GM23338 (cell line): ENCODE measurements around the gene SRGAP1. TPM values are rescaled to one million over a fixed set of nuclear protein-coding genes. Genes with fewer than 3 reads are reported as not detected.

Source experiments
- ATAC-seq: fragments of 200-7000 bp; cut with Tn5 transposase; 3 replicates; pipeline ENCODE4 v1.9.1; 2020
- DNase-seq: peaks from one replicate; pipeline ENCODE4 v3.0.0-alpha.2; 2015; ENCODE audit warnings: low spot score
- H2AFZ ChIP-seq: fragments of 200-600 bp; sonication (generic); 2 replicates; pipeline ENCODE4 v1.8.0; 2016; ENCODE audit warnings: antibody characterized with exemption, mild to moderate bottlenecking, moderate library complexity
- H3F3A ChIP-seq: fragments of 200-600 bp; sonication (generic); replicated peaks from 2 replicates; pipeline ENCODE4 v1.8.0; 2017; ENCODE audit warnings: antibody characterized with exemption, mixed run types, low read depth
- H3K27ac ChIP-seq: fragments of 200-600 bp; sonication (generic); 2 replicates; pipeline ENCODE4 v1.6.1; 2016; ENCODE audit warnings: low read depth
- H3K27me3 ChIP-seq: fragments of 200-600 bp; sonication (generic); 2 replicates; pipeline ENCODE4 v1.8.0; 2016; ENCODE audit warnings: mild to moderate bottlenecking, mixed run types, moderate library complexity; ENCODE audit not compliant: insufficient read depth
- H3K36me3 ChIP-seq: fragments of 200-600 bp; sonication (generic); 2 replicates; pipeline ENCODE4 v1.8.0; 2016; ENCODE audit warnings: mild to moderate bottlenecking; ENCODE audit not compliant: insufficient read depth
- H3K4me1 ChIP-seq: fragments of 200-600 bp; sonication (generic); 2 replicates; pipeline ENCODE4 v1.8.0; 2016; ENCODE audit warnings: mild to moderate bottlenecking, moderate library complexity; ENCODE audit not compliant: insufficient read depth
- H3K4me2 ChIP-seq: fragments of 200-600 bp; sonication (generic); 2 replicates; pipeline ENCODE4 v1.7.1; 2017; ENCODE audit warnings: mixed run types
- H3K4me3 ChIP-seq: fragments of 200-600 bp; sonication (generic); 2 replicates; pipeline ENCODE4 v1.6.1; 2016; ENCODE audit warnings: mixed run types
- H3K79me2 ChIP-seq: fragments of 200-600 bp; sonication (generic); replicated peaks from 2 replicates; pipeline ENCODE4 v1.8.0; 2017; ENCODE audit warnings: mild to moderate bottlenecking; ENCODE audit not compliant: insufficient read depth
- H3K9me2 ChIP-seq: fragments of 200-600 bp; sonication (generic); 2 replicates; pipeline ENCODE4 v1.8.0; 2017; ENCODE audit not compliant: insufficient read depth
- H4K20me1 ChIP-seq: fragments of 200-600 bp; sonication (generic); replicated peaks from 2 replicates; pipeline ENCODE4 v1.8.0; 2017; ENCODE audit warnings: mild to moderate bottlenecking; ENCODE audit not compliant: insufficient read depth
- H3K27ac Mint-ChIP-seq: 2 replicates; pipeline ENCODE4 v1.8.0; 2020; ENCODE audit warnings: inconsistent platforms, mild to moderate bottlenecking, moderate library complexity, mixed read lengths
- H3K27me3 Mint-ChIP-seq: 3 replicates; pipeline ENCODE4 v1.8.0; 2022; ENCODE audit warnings: low read depth, mild to moderate bottlenecking, moderate library complexity, mixed read lengths, inconsistent platforms; ENCODE audit not compliant: insufficient read depth, poor library complexity
- H3K36me3 Mint-ChIP-seq: 3 replicates; pipeline ENCODE4 v1.8.0; 2021; ENCODE audit warnings: low read depth, mild to moderate bottlenecking, inconsistent platforms, moderate library complexity, mixed read lengths
- H3K4me1 Mint-ChIP-seq: 3 replicates; pipeline ENCODE4 v1.8.0; 2020; ENCODE audit warnings: mild to moderate bottlenecking, inconsistent platforms, mixed read lengths
- H3K4me3 Mint-ChIP-seq: 3 replicates; pipeline ENCODE4 v1.8.0; 2021; ENCODE audit warnings: moderate library complexity, mild to moderate bottlenecking, inconsistent platforms, mixed read lengths
- H3K9me3 Mint-ChIP-seq: 3 replicates; pipeline ENCODE4 v1.8.0; 2020; ENCODE audit warnings: moderate library complexity, mild to moderate bottlenecking, inconsistent platforms, mixed read lengths
- CREB1 ChIP-seq: fragments of 250-450 bp; sonication (Bioruptor Pico); IDR thresholded peaks from 2 replicates; pipeline ENCODE4 v1.5.0; 2020; ENCODE audit warnings: low read depth, mild to moderate bottlenecking, moderate library complexity
- CTCF ChIP-seq, 2 experiments: fragments of 200-600 bp in 1 of 2; sonication (generic) in 1 of 2; conservative IDR thresholded peaks; 2 replicates each; pipeline versions ENCODE4 v1.5.1 to v1.6.1; 2016 to 2017; ENCODE audit warnings: antibody characterized with exemption in 2 of 2, low read depth in 2 of 2, mild to moderate bottlenecking in 2 of 2, moderate library complexity in 1 of 2
- EZH2 ChIP-seq: fragments of 200-600 bp; sonication (generic); IDR thresholded peaks from one replicate; pipeline ENCODE4 v1.8.0; 2017; ENCODE audit warnings: antibody characterized with exemption, mild to moderate bottlenecking, low read depth; ENCODE audit not compliant: unreplicated experiment
- EZH2phosphoT487 ChIP-seq: fragments of 200-600 bp; sonication (generic); IDR thresholded peaks from one replicate; pipeline ENCODE4 v1.8.1; 2018; ENCODE audit warnings: antibody characterized with exemption; ENCODE audit not compliant: unreplicated experiment
- JUNB ChIP-seq: IDR thresholded peaks from one replicate; pipeline ENCODE4 v1.6.1; 2016; ENCODE audit warnings: antibody characterized with exemption; ENCODE audit not compliant: unreplicated experiment
- NANOG ChIP-seq: IDR thresholded peaks from 2 replicates; pipeline ENCODE4 v1.6.1; 2016; ENCODE audit warnings: antibody characterized with exemption, borderline replicate concordance
- POLR2AphosphoS5 ChIP-seq: IDR thresholded peaks from 2 replicates; pipeline ENCODE4 v1.6.1; 2016; ENCODE audit warnings: antibody characterized with exemption, low read depth
- REST ChIP-seq: IDR thresholded peaks from one replicate; pipeline ENCODE4 v1.6.1; 2018; ENCODE audit warnings: antibody characterized with exemption; ENCODE audit not compliant: unreplicated experiment
- STAT1 ChIP-seq: IDR thresholded peaks from one replicate; pipeline ENCODE4 v1.6.1; 2016; ENCODE audit warnings: antibody characterized with exemption; ENCODE audit not compliant: unreplicated experiment
- ZNF114 ChIP-seq: fragments of 250-450 bp; sonication (Bioruptor Pico); IDR thresholded peaks from 2 replicates; pipeline ENCODE4 v1.5.0; 2020; ENCODE audit warnings: mild to moderate bottlenecking, moderate library complexity
- ZNF331 ChIP-seq: fragments of 250-450 bp; sonication (Bioruptor Pico); IDR thresholded peaks from 2 replicates; pipeline ENCODE4 v1.5.0; 2020; ENCODE audit warnings: low read depth, mild to moderate bottlenecking, moderate library complexity
- polyA plus RNA-seq: library from polyadenylated mRNA; unstranded; fragments of >200 nt; fragmentation: Nextera tagmentation; extraction: Ambion mirVana; gene quantifications from 2 replicates; pipeline ENCODE4 v1.2.1, GENCODE V29; 2016
- total RNA-seq: library from RNA; depleted of rRNA; stranded (reverse); fragments of >200 nt; shearing (Covaris generic); gene quantifications from 2 replicates; pipeline ENCODE4 v1.2.3, GENCODE V29; 2014
- TF ChIP-seq, protein P1 (sequence below): IDR thresholded peaks from 2 replicates; pipeline ENCODE4 v1.6.1; 2016; ENCODE audit warnings: antibody characterized with exemption
- TF ChIP-seq, protein P2 (sequence below): fragments of 250-450 bp; sonication (Bioruptor Pico); IDR thresholded peaks from 2 replicates; pipeline ENCODE4 v1.5.0; 2020; ENCODE audit warnings: mild to moderate bottlenecking, moderate library complexity

SRGAP1 gene
- total and polyA plus RNA-seq, 2 experiments from 2014 or later, result 6.1 to 8.1 TPM

DNA sequence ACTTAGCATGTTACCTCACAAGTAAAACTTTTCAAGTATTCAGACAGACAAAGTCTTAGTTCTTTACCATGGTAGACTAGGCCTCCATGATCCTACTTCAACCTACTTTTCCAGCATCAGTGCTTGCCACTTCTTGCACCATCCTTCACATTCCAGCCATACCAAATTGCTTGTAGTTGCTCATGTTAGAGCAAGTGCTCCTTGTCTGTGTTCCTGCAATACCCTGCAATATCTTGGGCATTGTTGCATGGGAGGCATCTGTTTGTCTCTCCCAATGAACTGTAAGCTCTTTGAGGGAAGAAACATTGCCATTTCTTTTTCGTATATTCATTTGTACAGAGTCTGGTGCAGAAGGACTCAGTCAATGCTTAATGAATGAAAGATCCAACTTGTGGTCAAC lies 78.0 kb downstream of the SRGAP1 start:
- Histone ChIP-seq H3K4me1 (peaks cover 5% of the 10 kb centered on the region; the same call in 1 of the 2 replicates), H3K27ac (no peak overlapping the region), H3F3A (no peaks in the 10 kb centered on the region), H3K9me2 (peaks cover 9% of the 10 kb centered on the region), H3K4me3 (no peak overlapping the region), H3K27me3 (no peaks in the 10 kb centered on the region), H3K36me3 (no peaks in the 10 kb centered on the region), H3K4me2 (no peak overlapping the region), H4K20me1 (no peaks in the 10 kb centered on the region), H3K79me2 (no peaks in the 10 kb centered on the region), H2AFZ (no peak overlapping the region)
- DNase-seq (no peak), ATAC-seq (no peak)
- Mint-ChIP-seq H3K4me3 (no peak overlapping the region), H3K27me3 (peaks cover 4% of the 10 kb centered on the region), H3K36me3 (no peaks in the 10 kb centered on the region), H3K9me3 (no peaks in the 10 kb centered on the region), H3K4me1 (peaks cover 9% of the 10 kb centered on the region), H3K27ac (no peak overlapping the region; the same call in 1 of the 2 replicates)
- TF ChIP-seq REST (no peak), ZNF331 (no peak), JUNB (no peak), CREB1 (CRISPR knock-in tag) (no peak), EZH2phosphoT487 (no peak), EZH2 (no peak), ZNF114 (CRISPR knock-in tag) (no peak), STAT1 (no peak), CTCF (conservative IDR thresholded peaks at IDR 0.05; ENCODE audit: low read depth in 2 of 2) (no peak), NANOG (no peak), POLR2AphosphoS5 (no peak)
- TF ChIP-seq, protein P1, sequence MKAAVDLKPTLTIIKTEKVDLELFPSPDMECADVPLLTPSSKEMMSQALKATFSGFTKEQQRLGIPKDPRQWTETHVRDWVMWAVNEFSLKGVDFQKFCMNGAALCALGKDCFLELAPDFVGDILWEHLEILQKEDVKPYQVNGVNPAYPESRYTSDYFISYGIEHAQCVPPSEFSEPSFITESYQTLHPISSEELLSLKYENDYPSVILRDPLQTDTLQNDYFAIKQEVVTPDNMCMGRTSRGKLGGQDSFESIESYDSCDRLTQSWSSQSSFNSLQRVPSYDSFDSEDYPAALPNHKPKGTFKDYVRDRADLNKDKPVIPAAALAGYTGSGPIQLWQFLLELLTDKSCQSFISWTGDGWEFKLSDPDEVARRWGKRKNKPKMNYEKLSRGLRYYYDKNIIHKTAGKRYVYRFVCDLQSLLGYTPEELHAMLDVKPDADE, result no peak
- TF ChIP-seq, protein P2, sequence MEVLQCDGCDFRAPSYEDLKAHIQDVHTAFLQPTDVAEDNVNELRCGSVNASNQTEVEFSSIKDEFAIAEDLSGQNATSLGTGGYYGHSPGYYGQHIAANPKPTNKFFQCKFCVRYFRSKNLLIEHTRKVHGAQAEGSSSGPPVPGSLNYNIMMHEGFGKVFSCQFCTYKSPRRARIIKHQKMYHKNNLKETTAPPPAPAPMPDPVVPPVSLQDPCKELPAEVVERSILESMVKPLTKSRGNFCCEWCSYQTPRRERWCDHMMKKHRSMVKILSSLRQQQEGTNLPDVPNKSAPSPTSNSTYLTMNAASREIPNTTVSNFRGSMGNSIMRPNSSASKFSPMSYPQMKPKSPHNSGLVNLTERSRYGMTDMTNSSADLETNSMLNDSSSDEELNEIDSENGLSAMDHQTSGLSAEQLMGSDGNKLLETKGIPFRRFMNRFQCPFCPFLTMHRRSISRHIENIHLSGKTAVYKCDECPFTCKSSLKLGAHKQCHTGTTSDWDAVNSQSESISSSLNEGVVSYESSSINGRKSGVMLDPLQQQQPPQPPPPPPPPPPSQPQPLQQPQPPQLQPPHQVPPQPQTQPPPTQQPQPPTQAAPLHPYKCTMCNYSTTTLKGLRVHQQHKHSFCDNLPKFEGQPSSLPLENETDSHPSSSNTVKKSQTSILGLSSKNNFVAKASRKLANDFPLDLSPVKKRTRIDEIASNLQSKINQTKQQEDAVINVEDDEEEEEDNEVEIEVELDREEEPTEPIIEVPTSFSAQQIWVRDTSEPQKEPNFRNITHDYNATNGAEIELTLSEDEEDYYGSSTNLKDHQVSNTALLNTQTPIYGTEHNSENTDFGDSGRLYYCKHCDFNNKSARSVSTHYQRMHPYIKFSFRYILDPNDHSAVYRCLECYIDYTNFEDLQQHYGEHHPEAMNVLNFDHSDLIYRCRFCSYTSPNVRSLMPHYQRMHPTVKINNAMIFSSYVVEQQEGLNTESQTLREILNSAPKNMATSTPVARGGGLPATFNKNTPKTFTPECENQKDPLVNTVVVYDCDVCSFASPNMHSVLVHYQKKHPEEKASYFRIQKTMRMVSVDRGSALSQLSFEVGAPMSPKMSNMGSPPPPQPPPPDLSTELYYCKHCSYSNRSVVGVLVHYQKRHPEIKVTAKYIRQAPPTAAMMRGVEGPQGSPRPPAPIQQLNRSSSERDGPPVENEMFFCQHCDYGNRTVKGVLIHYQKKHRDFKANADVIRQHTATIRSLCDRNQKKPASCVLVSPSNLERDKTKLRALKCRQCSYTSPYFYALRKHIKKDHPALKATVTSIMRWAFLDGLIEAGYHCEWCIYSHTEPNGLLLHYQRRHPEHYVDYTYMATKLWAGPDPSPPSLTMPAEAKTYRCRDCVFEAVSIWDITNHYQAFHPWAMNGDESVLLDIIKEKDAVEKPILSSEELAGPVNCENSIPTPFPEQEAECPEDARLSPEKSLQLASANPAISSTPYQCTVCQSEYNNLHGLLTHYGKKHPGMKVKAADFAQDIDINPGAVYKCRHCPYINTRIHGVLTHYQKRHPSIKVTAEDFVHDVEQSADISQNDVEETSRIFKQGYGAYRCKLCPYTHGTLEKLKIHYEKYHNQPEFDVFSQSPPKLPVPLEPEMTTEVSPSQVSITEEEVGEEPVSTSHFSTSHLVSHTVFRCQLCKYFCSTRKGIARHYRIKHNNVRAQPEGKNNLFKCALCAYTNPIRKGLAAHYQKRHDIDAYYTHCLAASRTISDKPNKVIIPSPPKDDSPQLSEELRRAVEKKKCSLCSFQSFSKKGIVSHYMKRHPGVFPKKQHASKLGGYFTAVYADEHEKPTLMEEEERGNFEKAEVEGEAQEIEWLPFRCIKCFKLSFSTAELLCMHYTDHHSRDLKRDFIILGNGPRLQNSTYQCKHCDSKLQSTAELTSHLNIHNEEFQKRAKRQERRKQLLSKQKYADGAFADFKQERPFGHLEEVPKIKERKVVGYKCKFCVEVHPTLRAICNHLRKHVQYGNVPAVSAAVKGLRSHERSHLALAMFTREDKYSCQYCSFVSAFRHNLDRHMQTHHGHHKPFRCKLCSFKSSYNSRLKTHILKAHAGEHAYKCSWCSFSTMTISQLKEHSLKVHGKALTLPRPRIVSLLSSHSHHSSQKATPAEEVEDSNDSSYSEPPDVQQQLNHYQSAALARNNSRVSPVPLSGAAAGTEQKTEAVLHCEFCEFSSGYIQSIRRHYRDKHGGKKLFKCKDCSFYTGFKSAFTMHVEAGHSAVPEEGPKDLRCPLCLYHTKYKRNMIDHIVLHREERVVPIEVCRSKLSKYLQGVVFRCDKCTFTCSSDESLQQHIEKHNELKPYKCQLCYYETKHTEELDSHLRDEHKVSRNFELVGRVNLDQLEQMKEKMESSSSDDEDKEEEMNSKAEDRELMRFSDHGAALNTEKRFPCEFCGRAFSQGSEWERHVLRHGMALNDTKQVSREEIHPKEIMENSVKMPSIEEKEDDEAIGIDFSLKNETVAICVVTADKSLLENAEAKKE, result no peak
